Caco-2 (cell line): ENCODE data around the gene PECR. TPM values are rescaled to one million over a fixed set of nuclear protein-coding genes. Genes with fewer than 3 reads are reported as not detected.

Experiments
- BruUV-seq: library from RNA; stranded (reverse); fragments of 400-500 nt; replicated peaks from 2 replicates; lab custom pipeline; 2021; lab: Mats Ljungman, UMichigan
- CTCF ChIA-PET: fragments of 300-600 bp; sonication (Branson Sonifier 250); formaldehyde crosslinking; loops from one replicate; lab custom pipeline; 2022; ENCODE audit warnings: antibody characterized with exemption; lab: Charles Lee
- POLR2A ChIA-PET: fragments of 300-600 bp; sonication (Branson Sonifier 250); formaldehyde crosslinking; loops from one replicate; lab custom pipeline; 2022; ENCODE audit warnings: antibody characterized with exemption; lab: Charles Lee
- DNase-seq, 2 experiments: peaks; one replicate each; pipeline versions ENCODE4 v3.0.0 to v3.0.0-alpha.2; 2020 to 2022
- H3K27me3 ChIP-seq: replicated peaks from 2 replicates; pipeline ENCODE4 v1.6.0; 2011; ENCODE audit warnings: low read length; ENCODE audit not compliant: control insufficient read depth, insufficient read depth
- H3K36me3 ChIP-seq: 2 replicates; pipeline ENCODE4 v1.5.1; 2011; ENCODE audit warnings: low read length; ENCODE audit not compliant: control insufficient read depth, insufficient read depth
- H3K4me1 ChIP-seq: fragments of 250-450 bp; sonication (Bioruptor Pico); 2 replicates; pipeline ENCODE4 v1.5.1; 2020; ENCODE audit warnings: mild to moderate bottlenecking
- H3K4me3 ChIP-seq: 2 replicates; pipeline ENCODE4 v1.5.1; 2011; ENCODE audit warnings: low read depth, mild to moderate bottlenecking, control low read depth, low read length
- H3K9me3 ChIP-seq: fragments of 250-450 bp; sonication (Bioruptor Pico); 2 replicates; pipeline ENCODE4 v1.5.1; 2020; ENCODE audit warnings: mild to moderate bottlenecking, moderate library complexity
- H3K27ac Mint-ChIP-seq: one replicate; pipeline ENCODE4 v1.8.0; 2022; ENCODE audit warnings: mixed read lengths; ENCODE audit not compliant: unreplicated experiment
- H3K27me3 Mint-ChIP-seq: one replicate; pipeline ENCODE4 v1.8.0; 2022; ENCODE audit warnings: mixed read lengths; ENCODE audit not compliant: insufficient read depth, unreplicated experiment
- H3K36me3 Mint-ChIP-seq: one replicate; pipeline ENCODE4 v1.8.0; 2022; ENCODE audit warnings: mild to moderate bottlenecking, mixed read lengths; ENCODE audit not compliant: insufficient read depth, unreplicated experiment
- H3K4me1 Mint-ChIP-seq: one replicate; pipeline ENCODE4 v1.8.0; 2022; ENCODE audit warnings: low read depth, mixed read lengths; ENCODE audit not compliant: unreplicated experiment
- H3K4me3 Mint-ChIP-seq: one replicate; pipeline ENCODE4 v1.8.0; 2022; ENCODE audit warnings: mild to moderate bottlenecking, moderate library complexity, mixed read lengths; ENCODE audit not compliant: unreplicated experiment
- H3K9me3 Mint-ChIP-seq: one replicate; pipeline ENCODE4 v1.8.0; 2022; ENCODE audit warnings: mixed read lengths; ENCODE audit not compliant: unreplicated experiment
- CTCF ChIP-seq, 2 experiments: fragments of 200-600 bp in 1 of 2; IDR thresholded peaks; 1 replicate in 1 of 2; 2 replicates in 1 of 2; pipeline versions ENCODE4 v1.5.1 to v1.8.0; 2011 to 2022; ENCODE audit warnings: antibody characterized with exemption in 1 of 2, control low read depth in 1 of 2, inconsistent platforms in 1 of 2, low read depth in 1 of 2, low read length in 1 of 2, mild to moderate bottlenecking in 1 of 2, moderate library complexity in 1 of 2; ENCODE audit not compliant: insufficient read depth in 1 of 2, severe bottlenecking in 1 of 2, unreplicated experiment in 1 of 2
- intact Hi-C: fragments of 100-400 bp; cut with micrococcal nuclease; formaldehyde crosslinking; loops from one replicate; pipeline ENCODE4 v1.10.0; 2022; ENCODE audit not compliant: unreplicated experiment
- total RNA-seq: library from RNA; stranded (reverse); gene quantifications from 2 replicates; pipeline ENCODE4 v1.2.3, GENCODE V29; 2022

Gene PECR
- total RNA-seq, 1 experiment from 2014 or later = 42.0 TPM

GRCh38 chr2:216064665-216065064 is 16.9 kb downstream of the PECR start:
- no peaks in the 10 kb centered on the region for H3K4me1 ChIP-seq
- no peak for DNase-seq
- Mint-ChIP-seq H3K27me3 (no peaks in the 10 kb centered on the region), H3K9me3 (no peaks in the 10 kb centered on the region), H3K4me3 (no peak overlapping the region), H3K27ac (no peak overlapping the region), H3K4me1 (no peaks in the 10 kb centered on the region), H3K36me3 (peaks cover 6% of the 10 kb centered on the region)
- BruUV-seq = no TSS peak
- intact Hi-C loops = loop anchor here (1.0 to 5.0 kb wide), 3 partner anchors 50 to 338 kb away; no protein-coding TSS in a partner anchor
- H3K36me3 ChIP-seq = peaks cover 1% of the 10 kb centered on the region; the same call in 1 of the 2 replicates
- TF ChIP-seq CTCF (IDR thresholded peaks at IDR 0.05; ENCODE audit: insufficient read depth in 1 of 2, low read depth in 1 of 2, low read length in 1 of 2, severe bottlenecking in 1 of 2, unreplicated experiment in 1 of 2) = no peak
- no peak overlapping the region for H3K4me3 ChIP-seq
- ChIA-PET CTCF (interaction anchor here (0.8 to 1.4 kb wide), 3 partner anchors 17 to 49 kb away, joined by 3 to 7 read pairs (median 4); partner anchors contain the start of gene PECR), POLR2A (no interaction called here)
- H3K9me3 ChIP-seq = no peaks in the 10 kb centered on the region
- no peaks in the 10 kb centered on the region for H3K27me3 ChIP-seq

- no peaks in the 10 kb centered on the region for H3K4me1 ChIP-seq
- Mint-ChIP-seq H3K9me3 (no peaks in the 10 kb centered on the region), H3K27me3 (no peaks in the 10 kb centered on the region), H3K27ac (no peak overlapping the region), H3K36me3 (peaks cover 6% of the 10 kb centered on the region), H3K4me1 (no peaks in the 10 kb centered on the region), H3K4me3 (no peak overlapping the region)
- H3K4me3 ChIP-seq = no peak overlapping the region
- CTCF ChIA-PET = interaction anchor here (0.8 to 1.4 kb wide), 5 partner anchors 17 to 67 kb away, joined by 3 to 7 read pairs (median 4); partner anchors contain the start of gene PECR
- no peaks in the 10 kb centered on the region for H3K9me3 ChIP-seq
- DNase-seq = no peak
- peaks cover 1% of the 10 kb centered on the region; the same call in 1 of the 2 replicates for H3K36me3 ChIP-seq
- POLR2A ChIA-PET = no interaction called here
- intact Hi-C loops = loop anchor here (1.0 to 5.0 kb wide), 3 partner anchors 50 to 338 kb away; no protein-coding TSS in a partner anchor
- TF ChIP-seq CTCF (IDR thresholded peaks at IDR 0.05; ENCODE audit: insufficient read depth in 1 of 2, low read depth in 1 of 2, low read length in 1 of 2, severe bottlenecking in 1 of 2, unreplicated experiment in 1 of 2) = peak in 1 of 2 experiments; percentile 21
- BruUV-seq = TSS peak; percentile 12
- H3K27me3 ChIP-seq = no peaks in the 10 kb centered on the region
Measured at GRCh38 chr2:216064014-216064630, 17.5 kb downstream of the PECR start.

- CTCF ChIA-PET = no interaction called here
- no peaks in the 10 kb centered on the region for H3K27me3 Mint-ChIP-seq
- no peak overlapping the region for H3K4me3 ChIP-seq
- H3K27me3 ChIP-seq = no peaks in the 10 kb centered on the region
- H3K9me3 ChIP-seq = no peaks in the 10 kb centered on the region
- intact Hi-C loops = loop anchor here (1.0 kb wide), 1 partner anchor 26 kb away; no protein-coding TSS in a partner anchor
- H3K27ac Mint-ChIP-seq = no peak overlapping the region
- POLR2A ChIA-PET = no interaction called here
- peaks cover 5% of the 10 kb centered on the region for H3K4me1 Mint-ChIP-seq
- no peak overlapping the region for H3K4me3 Mint-ChIP-seq
- H3K9me3 Mint-ChIP-seq = no peaks in the 10 kb centered on the region
- peaks cover 1% of the 10 kb centered on the region; the same call in 1 of the 2 replicates for H3K36me3 ChIP-seq
- peaks cover 11% of the 10 kb centered on the region for H3K36me3 Mint-ChIP-seq
- peak in 1 of 2 experiments; percentile 31 for TF ChIP-seq CTCF (IDR thresholded peaks at IDR 0.05; ENCODE audit: insufficient read depth in 1 of 2, low read depth in 1 of 2, low read length in 1 of 2, severe bottlenecking in 1 of 2, unreplicated experiment in 1 of 2)
- BruUV-seq = no TSS peak
- DNase-seq = no peak
- peaks cover 14% of the 10 kb centered on the region for H3K4me1 ChIP-seq
Measured at GRCh38 chr2:216059233-216059834, 22.3 kb downstream of the PECR start.
